GM19324 (cell line): ENCODE data around the gene PGAP3.

Experiments used
- ATAC-seq: cut with Tn5 transposase; IDR thresholded peaks from one replicate; pipeline ENCODE4 v1.9.1; 2021; ENCODE audit warnings: mild to moderate bottlenecking, moderate library complexity; ENCODE audit not compliant: unreplicated experiment, low FRiP score

PGAP3 gene

DNA sequence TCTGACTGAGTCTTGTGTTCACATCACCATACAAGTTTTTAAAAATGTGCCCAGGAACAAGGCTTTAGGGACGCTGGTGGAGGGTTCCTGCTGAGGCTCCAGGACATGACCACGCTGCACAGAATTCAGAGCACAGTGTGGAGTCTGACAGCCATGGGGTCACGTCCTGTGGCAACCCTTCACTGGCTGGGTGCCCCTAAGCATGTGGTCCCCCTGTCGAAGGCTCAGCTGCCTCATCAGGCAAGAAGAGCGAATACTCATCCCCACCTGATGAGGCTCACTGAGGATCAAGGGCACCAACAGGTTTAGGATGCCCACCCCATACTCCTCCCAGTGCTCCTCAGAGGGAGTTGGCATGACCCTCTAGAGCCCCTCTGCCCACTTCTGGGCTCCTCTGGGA lies 13.7 kb downstream of the PGAP3 start:
- ATAC-seq, result no peak

DNA sequence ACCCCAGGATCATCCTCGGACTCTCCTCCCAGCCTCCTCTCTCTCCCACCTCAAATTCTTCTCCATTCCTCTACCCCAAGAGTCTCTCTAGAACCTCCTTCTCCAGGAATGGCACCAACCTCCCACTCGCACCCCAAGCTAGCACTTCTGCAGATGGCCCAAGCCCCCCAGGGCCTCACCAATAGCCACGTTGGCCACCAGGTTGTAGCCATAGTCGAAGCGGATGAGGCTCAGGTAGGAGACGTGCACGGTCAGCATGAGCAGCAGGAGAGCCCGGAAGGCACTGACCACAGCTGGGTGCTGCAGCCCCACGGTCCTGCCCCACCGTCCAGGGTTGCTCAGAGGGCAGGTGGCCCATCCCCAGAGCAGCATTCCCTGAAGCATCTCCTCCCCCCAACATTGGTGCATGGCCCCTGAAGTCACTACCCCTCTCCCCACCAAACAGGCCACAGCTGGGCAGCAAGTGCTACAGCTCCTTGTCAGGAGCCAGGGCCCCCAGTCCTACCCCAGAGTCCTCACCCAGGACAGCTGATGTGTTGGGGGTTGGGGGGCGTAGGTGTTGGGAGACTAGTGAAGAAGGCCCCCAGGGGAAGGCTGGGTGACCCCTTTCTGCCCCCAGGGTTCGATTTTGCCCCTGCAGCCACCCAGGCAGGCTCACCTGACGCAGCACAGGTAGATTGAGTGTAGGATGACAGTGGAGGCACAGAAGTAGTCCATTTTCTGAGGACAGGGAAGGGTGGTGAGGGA lies 14.3 kb downstream of the PGAP3 start:
- no peak for ATAC-seq

DNA sequence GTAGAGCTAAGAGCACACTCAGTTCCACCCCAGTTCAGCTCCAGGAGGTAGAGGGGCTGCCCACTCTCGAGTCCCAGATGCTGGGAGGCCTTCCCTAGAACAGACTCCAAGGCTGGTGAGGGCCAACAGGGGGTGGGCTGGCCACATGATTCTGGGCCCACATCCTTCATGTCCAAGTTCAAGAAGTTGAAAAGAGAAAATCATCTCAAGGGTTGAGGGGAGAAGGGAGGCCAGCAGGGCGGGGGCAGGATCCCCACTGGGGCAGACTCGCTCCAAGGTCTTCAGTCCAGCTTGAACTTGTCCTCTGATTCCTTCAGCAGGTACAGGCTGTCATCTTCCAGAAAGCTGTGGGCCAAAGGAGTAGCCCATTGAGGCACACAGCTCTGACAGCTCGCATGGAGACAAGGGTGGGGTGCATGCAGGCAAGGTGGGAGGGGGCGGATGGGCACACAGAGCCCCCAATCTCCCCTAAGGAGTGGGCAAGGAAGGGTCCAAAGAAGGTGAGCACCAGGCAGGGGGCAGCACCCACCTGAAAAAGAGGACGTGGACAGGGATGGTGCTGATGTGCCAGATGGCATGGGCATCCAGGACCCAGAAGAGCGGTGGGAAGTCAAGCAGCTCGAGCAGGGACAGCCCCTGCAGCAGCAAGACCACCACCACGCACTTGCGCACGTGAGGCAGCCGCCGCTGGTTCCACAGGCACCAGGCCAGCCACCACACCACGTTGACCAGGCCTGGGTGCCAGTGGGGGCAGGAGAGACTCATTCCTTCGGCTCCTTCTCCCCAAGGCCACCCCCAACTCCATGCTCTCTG lies 15.1 kb downstream of the PGAP3 start:
- ATAC-seq, result no peak

DNA sequence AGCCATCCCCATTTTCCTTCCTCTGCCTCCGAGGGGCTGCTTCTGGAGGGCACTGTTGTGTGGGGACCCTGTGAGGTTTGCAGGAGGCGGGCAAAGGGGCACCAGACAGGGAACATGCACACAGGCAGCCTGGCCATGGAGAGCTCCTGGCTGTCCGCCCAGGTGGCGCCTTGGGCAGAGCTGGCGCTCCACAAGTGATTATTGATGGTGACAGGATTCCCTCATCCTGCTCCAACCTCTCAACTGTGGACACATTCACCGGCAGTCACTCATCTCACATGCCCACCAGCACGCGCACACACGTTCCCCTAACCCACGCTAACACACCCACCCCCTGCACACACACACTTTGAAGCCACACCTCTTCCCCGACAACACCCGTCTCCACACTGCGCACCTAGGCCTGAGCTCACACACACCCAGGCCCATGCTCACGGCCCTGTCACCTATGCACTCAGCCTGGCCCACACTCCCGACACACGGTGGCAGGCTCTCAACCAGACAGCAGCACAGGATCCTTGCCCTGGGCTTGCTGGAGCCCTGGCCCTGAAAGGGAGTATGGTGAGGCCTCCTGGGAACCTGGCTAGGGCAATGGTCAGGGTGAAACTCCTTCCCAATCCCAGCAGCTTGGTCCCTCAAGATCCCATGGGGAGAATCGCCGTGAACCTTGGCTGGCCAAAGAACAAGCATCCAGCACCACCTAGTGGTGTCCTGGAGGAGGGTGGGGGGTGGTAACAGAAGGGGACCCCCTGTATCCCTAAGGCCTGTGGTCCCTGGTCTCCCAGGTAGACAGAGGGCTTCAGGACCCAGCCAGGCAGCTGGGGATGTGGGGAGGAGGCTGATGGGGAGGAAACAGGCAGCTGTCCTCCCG lies 16.0 kb downstream of the PGAP3 start:
- no peak for ATAC-seq

DNA sequence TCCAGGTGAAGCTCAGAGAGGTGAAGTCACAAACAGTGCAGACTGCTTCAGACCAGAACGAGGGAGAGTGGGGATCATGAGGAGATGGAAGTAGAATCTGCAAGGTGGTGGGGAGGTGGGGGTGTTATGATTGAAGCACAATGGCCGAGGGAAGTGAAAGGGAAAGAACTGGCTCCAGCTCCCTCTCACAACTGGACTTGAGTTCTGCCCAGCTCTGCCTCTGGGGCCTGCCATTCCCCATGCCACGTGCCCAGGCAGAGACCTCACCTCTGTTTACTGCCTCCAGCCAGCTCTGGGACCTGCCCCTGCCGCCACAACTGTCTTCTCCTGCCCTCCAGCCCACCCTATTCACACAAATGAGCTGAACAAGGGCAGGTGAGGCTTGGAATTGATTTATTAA lies 17.1 kb downstream of the PGAP3 start:
- ATAC-seq, result no peak

DNA sequence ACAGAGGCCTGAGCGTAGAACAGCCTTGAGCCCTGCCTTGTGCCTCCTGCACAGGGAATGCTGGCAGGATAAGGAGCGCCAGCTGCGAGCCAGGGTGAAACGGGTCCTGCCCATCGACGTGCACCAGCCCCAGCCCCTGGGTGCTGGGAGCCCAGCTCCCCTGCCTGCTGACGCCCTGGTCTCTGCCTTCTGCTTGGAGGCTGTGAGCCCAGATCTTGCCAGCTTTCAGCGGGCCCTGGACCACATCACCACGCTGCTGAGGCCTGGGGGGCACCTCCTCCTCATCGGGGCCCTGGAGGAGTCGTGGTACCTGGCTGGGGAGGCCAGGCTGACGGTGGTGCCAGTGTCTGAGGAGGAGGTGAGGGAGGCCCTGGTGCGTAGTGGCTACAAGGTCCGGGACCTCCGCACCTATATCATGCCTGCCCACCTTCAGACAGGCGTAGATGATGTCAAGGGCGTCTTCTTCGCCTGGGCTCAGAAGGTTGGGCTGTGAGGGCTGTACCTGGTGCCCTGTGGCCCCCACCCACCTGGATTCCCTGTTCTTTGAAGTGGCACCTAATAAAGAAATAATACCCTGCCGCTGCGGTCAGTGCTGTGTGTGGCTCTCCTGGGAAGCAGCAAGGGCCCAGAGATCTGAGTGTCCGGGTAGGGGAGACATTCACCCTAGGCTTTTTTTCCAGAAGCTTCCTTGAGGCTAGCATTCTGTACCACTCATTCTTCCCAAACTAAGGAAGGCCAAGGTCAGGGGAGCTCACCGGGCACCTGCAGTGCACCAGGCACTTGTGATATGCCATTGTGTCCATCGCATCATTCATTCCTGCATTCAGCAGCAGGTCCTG lies 17.7 kb downstream of the PGAP3 start:
- no peak for ATAC-seq

DNA sequence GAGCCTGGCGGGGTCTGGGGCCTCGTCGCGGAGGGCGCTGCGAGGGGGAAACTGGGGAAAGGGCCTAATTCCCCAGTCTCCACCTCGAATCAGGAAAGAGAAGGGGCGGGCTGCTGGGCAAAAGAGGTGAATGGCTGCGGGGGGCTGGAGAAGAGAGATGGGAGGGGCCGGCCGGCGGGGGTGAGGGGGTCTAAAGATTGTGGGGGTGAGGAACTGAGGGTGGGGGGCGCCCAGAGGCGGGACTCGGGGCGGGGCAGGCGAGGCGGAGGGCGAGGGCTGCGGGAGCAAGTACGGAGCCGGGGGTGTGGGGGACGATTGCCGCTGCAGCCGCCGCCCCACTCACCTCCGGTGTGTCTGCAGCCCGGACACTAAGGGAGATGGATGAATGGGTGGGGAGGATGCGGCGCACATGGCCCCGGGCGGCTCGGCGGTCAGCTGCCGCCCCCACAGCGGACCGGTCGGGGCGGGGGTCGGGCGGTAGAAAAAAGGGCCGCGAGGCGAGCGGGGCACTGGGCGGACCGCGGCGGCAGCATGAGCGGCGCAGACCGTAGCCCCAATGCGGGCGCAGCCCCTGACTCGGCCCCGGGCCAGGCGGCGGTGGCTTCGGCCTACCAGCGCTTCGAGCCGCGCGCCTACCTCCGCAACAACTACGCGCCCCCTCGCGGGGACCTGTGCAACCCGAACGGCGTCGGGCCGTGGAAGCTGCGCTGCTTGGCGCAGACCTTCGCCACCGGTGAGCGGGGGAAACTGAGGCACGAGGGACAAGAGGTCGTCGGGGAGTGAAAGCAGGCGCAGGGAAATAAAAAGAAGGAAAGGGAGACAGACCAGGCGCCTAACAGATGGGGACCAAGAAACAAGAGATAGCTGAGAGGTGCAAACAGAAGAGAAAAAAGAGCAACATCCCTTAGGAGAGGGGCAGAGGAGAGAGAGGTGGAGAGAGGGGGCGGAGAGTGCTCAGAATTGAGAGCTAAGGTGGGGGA lies 19.6 kb downstream of the PGAP3 start, which contains the start of gene PNMT:
TSS of gene PNMT (plus strand) at position 509 of the 980 bp plus-strand sequence. CDS start at position 532, 23 bp downstream.
- ATAC-seq, result no peak

DNA sequence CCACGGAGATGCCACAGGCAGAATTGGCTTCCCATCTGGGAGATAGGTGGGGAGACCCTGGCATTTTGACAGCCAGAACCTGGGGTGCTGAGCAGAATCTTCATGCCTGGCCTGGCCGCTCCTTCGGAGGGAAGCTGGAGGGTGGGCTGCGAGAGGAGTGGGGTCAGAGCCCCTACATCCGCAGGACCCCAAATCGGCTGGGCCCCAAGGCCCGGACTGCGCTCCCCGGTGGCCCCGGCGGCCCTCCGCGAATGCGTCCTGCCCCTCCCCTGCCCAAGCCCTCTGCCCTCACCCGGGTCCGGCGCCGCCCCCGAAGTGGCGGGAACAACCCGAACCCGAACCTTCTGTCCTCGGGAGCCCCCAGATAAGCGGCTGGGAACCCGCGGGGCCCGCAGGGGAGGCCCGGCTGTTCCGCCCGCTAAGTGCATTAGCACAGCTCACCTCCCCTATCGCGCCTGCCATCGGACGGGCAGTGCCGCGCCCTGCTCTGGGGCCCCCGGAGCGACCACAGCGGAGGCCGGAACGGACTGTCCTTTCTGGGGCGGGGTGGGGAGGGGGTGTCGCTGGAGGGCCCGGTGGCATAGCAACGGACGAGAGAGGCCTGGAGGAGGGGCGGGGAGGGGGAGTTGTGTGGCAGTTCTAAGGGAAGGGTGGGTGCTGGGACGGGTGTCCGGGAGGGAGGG lies 20.5 kb downstream of the PGAP3 start:
- no peak for ATAC-seq

DNA sequence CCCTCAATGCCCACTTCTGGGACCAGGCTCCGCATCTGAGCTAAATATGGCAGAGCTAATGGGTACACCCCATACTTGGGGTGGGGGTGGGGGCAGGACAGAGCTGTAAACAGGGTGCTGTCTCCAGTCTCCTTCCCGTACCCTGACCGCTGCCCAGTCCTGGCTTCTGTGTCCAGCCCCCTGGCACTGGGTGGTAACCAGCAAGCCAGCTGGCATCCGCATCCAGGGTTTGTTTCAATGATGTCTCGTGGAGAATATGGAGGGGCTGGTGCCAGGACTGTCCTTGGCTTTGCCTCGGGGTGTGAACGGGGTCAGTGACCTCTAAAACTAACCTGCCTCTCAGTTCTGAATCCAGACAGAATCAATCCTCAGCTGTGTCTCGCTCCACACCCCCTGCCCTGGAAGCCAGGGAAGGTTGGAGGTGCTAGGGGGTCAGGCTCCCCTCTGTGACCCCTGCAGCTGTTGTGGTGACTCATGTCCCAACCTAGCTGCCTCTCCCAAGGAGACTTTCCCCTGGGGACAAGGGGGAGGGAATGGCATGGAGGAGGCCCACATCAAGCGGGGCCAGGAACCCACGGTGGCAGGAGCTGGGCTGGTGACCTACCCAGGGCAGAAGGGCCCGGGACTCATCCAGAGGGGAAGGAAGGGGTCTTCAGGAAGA lies 21.1 kb downstream of the PGAP3 start:
- no peak for ATAC-seq

DNA sequence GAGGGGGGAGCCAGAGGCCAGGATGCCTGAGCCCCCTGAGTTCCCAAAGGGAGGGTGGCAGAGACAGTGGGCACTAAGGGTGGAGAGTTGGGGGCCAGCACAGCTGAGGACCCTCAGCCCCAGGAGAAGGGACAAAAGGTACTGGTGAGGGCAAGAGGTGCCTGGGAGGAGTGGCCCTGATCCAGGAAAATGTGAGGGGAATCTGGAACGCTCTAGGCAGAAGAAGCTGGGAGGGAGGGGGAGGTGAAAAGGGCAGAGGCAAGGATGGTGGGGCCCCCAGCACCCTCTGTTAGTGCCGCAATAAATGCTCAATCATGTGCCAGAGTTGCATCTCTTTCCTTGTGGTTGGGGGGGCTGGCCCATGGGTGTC lies 21.6 kb downstream of the PGAP3 start:
- no peak for ATAC-seq

DNA sequence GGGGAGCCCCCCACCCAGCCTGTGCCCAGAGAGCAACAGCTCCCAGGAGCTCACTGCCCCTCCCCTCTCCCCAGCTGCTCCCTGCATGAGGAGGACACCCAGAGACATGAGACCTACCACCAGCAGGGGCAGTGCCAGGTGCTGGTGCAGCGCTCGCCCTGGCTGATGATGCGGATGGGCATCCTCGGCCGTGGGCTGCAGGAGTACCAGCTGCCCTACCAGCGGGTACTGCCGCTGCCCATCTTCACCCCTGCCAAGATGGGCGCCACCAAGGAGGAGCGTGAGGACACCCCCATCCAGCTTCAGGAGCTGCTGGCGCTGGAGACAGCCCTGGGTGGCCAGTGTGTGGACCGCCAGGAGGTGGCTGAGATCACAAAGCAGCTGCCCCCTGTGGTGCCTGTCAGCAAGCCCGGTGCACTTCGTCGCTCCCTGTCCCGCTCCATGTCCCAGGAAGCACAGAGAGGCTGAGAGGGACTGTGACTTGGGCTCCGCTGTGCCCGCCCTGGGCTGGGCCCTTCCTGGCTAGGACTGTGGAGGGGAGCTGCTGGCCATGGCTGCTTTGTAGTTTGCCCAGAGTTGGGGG lies 22.1 kb downstream of the PGAP3 start:
- no peak for ATAC-seq

DNA sequence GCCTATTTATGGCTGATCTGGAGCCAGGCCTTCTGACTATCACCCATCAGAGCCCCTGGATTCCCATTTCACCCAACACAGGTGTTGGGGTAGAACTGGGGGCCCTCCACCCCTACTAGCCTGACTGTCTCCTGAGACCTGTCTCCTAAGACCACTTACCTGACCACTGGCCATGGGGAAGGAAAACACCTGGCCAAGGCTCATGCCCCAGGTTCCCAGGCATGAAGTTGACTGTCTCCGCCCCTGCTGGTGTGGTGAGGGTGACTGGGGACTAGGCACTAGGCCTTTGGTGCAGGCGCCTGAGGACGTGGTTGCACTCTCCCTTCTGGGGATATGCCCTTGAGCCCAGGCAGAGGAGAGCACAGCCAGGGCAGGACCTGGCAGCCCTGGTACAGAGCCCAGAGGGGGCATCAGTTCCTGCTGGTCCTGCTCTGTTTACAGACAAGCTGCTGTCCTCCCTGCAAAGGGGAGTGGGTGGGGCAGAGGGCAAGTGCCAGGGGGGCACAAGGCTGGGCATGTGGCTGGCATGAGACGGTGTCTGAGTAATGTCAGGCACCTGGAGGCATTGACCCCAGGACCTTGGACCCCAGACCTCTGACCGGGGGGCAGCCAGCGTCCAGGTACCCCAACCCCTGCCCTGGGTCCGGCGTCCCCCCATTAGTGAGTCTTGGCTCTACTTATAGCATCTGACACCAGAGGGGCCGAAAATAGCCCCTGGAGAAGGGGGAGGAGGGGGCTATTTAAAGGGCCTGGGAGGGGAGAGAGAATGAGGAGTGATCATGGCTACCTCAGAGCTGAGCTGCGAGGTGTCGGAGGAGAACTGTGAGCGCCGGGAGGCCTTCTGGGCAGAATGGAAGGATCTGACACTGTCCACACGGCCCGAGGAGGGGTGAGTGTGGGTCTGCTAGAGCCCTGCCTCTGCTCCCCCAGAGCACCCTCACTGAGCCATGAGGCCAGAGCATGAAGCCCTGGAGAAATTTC lies 23.0 kb downstream of the PGAP3 start, which contains the start of gene TCAP:
TSS of gene TCAP (plus strand) at position 769 of the 981 bp plus-strand sequence. CDS start at position 780, 11 bp downstream.
- ATAC-seq, result no peak

DNA sequence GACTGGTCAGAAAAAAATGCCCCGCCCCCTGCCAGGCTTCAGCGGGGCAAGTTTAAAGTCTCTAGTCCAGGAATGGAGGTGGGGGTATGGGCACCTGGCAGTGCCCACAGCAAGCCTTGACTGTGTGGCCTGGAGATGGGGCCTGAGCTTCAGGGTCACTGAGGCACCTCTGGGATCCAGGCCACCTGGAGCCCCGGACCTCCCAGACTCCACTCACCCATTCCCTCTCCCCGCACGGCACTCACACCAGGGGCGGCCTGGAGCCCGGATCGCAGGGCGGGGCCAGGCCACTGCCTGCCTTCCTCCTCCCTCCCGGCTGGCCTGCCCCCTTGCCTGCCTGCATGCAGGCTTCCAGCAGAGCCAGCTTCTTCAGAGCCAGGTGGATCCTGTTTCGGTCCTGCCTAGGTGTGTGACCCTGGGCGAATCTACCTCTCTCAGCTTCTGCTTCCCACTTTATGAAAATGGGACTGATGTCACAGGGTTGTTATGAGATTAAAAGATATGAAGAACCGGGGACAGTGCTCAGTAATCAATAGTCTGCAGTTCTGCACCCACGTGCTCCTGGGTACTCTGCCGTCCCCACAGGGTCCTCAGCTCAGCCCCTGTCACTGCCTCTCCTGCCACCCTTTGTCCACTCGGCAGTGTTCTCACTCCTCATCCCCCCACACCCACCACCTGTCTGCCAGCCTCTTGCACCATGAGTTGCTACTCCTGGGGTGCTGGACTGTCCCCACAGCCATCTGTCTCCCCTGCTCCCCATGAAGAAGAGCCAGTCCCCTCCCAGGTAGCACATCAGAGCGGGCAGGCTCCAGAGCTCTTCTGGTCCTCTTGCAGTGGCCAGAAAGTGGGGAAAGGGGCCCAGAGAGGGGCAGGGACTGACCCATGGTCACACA lies 23.9 kb downstream of the PGAP3 start:
- ATAC-seq, result no peak

DNA sequence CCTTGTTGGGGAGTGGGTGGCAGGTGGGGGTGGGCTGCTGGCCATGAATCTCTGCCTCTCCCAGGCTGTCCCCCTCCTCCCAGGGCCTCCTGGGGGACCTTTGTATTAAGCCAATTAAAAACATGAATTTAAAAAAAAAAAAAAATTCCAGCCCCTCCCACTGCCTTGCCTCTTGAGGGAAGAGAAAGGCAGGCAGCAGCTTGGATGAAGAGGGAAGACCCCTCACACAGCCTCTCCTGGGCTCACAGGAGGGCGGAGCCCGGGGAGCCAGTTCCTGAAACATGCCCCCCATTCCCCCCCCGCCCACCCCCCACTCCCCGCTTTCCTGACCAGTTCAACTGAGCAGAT lies 24.5 kb downstream of the PGAP3 start:
- no peak for ATAC-seq
